ENCODE results near the gene SHANK2. TPM values are rescaled to one million over a fixed set of nuclear protein-coding genes. Genes with fewer than 3 reads are reported as not detected.

The SHANK2 gene
- total RNA-seq, result not detected

- DNase-seq, result no peak
Measured at GRCh38 chr11:71252269-71252769, at the start of gene SHANK2. TSS of gene SHANK2 (minus strand) at chr11:71252577. CDS start at chr11:71147326, 105,251 bp downstream.

- DNase-seq, result no peak
Measured at GRCh38 chr11:71301858-71302533, 49.6 kb upstream of the SHANK2 start.

- DNase-seq, result no peak
Measured at GRCh38 chr11:71301046-71301857, 48.9 kb upstream of the SHANK2 start.

GRCh38 chr11:71300187-71300586 lies 47.8 kb upstream of the SHANK2 start:
- no peak for DNase-seq

- no peak for DNase-seq
Measured at GRCh38 chr11:71298761-71299181, 46.4 kb upstream of the SHANK2 start.

GRCh38 chr11:71298016-71298550 lies 45.7 kb upstream of the SHANK2 start:
- DNase-seq, result no peak

- no peak for DNase-seq
Measured at GRCh38 chr11:71294846-71295600, 42.6 kb upstream of the SHANK2 start.

GRCh38 chr11:71293961-71294782 lies 41.8 kb upstream of the SHANK2 start:
- no peak for DNase-seq

- DNase-seq, result no peak
Measured at GRCh38 chr11:71286701-71287643, 34.6 kb upstream of the SHANK2 start.

GRCh38 chr11:71285111-71285510 lies 32.7 kb upstream of the SHANK2 start:
- no peak for DNase-seq

GRCh38 chr11:71284525-71285092 lies 32.2 kb upstream of the SHANK2 start:
- no peak for DNase-seq

- no peak for DNase-seq
Measured at GRCh38 chr11:71283971-71284441, 31.6 kb upstream of the SHANK2 start.

GRCh38 chr11:71282581-71283351 lies 30.4 kb upstream of the SHANK2 start:
- DNase-seq, result no peak

- no peak for DNase-seq
Measured at GRCh38 chr11:71281831-71282230, 29.5 kb upstream of the SHANK2 start.

- DNase-seq, result no peak
Measured at GRCh38 chr11:71281204-71281603, 28.8 kb upstream of the SHANK2 start.

- DNase-seq, result no peak
Measured at GRCh38 chr11:71279916-71280645, 27.7 kb upstream of the SHANK2 start.

- no peak for DNase-seq
Measured at GRCh38 chr11:71272161-71272560, 19.8 kb upstream of the SHANK2 start.

GRCh38 chr11:71269603-71270511 lies 17.5 kb upstream of the SHANK2 start:
- no peak for DNase-seq
